Stimulated activated CD8-positive, alpha-beta memory T cell treated with anti-CD3 and anti-CD28 coated beads, Interleukin-12 subunit alpha, Interleukin-12 subunit beta, amount 100 ng/mL, for 24 hours (primary cell): ENCODE data around the gene PIK3CD.

Experiments
- DNase-seq: peaks from one replicate; pipeline ENCODE4 v3.0.0-alpha.2; 2020; ENCODE audit errors: extremely low read depth

The PIK3CD gene

DNA sequence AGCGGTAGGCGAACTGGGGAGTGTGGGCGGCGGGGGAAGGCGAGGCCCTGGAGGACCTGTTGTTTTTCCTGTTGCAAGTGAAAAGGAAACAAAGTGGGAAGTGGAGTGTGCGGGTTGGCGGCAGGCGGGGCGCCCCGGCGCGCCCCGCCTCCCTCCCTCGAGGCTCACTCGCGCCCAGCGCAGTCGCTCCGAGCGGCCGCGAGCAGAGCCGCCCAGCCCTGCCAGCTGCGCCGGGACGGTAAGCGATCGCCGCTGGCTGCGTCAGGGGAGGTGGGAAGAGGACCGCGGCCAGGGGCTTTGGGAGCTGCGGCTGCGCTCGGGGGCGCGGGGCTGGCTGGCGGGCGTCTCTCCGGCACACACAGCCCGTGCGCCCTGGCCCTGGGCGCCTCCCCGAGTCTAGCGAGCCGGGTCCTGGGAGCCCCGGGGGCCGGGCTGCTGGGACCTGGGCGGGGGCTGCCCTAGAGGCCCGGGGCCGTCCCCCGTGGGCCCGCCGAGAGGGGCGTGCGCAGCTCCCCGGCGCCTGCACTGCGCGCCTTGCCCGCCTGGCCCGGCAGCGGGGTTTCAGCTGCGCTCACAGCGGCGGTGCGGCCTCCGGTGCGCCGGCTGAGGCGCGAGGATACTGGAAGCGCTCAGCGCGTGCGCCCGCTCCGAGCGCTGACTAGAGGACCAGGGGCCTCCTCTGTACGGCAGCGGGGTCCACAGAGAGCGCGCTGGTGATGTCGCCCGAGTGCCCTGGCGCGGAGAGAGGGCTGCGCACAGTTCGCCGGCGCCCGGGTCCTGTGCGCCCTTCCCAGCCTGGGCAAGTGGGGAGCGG, at the start of gene PIK3CD:
PIK3CD (plus strand) TSS at position 167 of the 814 bp plus-strand sequence. CDS start 58,725 bp downstream, outside the sequence.
- DNase-seq: no peak

DNA sequence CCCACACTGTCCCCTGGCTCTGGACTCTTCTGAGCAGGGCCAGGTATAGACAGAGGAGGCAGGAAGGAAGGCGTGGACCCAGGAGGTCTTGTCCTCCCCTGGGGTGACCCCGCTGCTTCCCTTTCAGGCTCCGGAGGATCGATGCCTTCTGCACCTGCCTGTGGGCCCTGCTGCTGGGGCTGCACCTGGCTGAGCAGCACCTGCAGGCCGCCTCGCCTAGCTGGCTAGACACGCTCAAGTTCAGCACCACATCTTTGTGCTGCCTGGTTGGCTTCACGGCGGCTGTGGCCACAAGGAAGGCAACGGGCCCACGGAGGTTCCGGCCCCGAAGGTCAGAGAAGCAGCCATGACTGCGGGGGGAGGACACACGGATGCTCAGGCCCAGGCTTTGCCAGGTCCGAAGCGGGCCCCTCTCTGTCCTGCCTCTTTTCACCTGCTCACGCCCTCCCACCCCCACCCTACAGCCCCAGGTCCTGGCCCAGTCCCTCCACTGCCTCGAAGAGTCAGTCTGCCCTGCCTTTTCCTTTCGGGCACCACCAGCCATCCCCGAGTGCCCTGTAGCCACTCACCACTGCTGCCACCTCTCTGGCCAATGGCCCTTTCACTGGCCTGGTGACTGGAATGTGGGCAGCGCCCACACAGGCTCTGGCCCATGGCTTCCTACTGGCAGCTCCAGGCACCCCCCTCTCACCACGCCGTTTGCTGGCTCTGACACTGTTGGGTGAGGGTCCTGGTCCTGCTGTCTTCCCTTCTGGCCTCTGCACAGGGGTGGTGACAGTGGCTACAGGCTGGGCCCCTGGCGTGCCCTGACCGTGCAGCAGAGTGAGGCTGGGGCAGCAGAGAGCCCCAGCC, 49.4 kb upstream of the PIK3CD start:
- DNase-seq: no peak

DNA sequence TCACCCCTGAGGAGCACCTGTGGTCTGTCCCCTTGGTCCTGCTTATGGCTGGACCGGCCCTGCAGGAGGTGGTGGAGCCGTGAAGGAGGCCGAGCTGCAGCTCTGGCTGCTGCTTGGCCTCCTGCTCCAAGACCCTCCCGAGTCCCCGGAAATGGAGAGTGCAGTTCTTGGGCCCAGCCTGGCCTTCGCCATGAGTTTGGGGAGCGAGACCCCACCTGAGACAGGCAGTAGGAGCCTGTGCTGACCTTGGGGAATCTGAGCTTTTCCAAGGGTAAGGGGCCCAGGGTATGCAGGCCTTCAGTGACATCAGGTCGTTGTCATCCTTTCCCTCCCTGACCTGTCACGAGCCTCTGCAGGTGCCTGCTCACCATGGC, 48.8 kb upstream of the PIK3CD start:
- no peak for DNase-seq

DNA sequence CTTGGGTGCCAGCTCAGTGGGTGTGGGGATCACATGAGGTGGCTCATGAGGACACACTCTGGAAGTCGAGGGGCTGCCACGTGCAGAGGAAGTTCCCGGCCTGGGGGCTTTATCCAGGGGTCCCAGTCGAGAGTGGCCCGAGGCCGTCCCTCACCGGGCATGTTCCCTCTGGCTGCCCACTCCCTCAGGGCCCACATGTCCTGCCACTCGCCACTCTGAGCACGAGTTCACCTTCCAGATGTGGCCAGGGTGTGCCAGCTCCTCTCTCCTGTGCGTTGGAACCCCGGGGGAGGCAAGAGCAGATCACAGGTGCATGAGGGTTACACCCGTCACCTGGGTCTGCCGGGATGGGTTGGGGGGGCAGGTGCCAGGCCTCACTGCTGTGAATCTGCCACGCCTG, 48.2 kb upstream of the PIK3CD start:
- DNase-seq: no peak

DNA sequence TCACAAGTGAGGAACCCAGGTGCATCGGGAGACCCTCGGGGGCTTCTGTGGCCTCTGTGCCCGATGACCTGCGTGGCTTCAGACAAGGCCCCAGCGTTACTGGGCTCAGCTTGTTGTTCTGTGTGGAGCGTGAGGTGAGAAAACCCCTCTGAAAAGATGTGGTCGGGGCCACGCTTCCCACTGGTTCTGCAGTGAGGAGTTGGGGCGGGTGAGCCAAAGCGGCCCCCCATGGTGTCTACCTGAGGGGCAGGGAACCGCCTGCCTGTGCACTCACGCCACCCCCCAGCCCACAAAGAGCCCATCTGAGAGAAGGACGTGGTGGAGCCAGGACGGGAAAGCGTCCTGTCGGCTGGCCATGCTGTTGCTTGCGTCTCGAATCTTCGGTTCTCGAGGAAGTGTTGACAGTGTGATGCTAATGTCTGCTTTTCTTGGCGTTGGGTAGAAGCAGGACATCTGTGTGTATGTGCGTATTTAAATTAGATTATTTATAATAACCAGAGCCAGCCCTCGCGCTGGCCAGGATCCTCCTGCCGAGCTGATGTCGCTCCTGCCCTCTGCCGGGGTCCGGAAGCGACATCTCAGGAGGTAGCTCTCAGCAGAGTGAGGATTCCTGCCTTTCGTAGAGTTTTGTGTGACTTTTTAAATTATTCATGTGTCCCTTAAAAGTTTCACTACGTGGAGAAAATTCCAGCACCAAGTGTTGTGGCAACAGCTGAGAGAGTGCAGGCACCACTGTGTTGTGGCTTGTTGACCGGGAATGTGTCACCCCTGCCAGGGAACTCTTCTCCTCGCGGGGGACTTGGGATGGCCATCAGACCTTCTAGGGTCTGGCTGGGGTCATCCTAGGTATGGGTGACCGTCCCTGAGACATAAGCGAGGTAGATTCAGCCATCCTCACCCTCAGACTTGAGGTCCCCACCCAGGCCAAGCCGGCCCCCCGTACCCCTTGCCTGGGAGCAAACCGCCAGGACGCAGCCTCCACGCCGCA, 47.5 kb upstream of the PIK3CD start:
- DNase-seq: no peak

DNA sequence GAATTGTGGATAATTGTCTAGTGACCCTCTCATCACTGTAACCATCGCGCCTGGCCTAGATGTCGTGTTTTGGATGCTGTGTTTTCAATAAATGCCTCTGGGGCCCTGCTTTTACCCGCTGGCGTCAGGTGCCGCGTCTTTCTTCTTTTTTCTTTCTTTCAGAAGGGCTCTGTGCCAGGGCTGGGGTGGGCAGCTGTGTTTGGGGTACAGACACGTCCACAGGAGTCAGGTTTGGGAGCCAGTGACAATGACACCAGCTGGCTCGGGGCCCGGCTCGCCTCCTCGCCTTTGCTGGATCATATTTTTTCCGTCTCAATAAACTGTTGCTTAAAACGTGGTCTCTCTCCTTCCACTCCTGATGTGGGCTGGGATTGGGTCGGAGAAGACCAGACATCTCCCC, 46.7 kb upstream of the PIK3CD start:
- DNase-seq: no peak

DNA sequence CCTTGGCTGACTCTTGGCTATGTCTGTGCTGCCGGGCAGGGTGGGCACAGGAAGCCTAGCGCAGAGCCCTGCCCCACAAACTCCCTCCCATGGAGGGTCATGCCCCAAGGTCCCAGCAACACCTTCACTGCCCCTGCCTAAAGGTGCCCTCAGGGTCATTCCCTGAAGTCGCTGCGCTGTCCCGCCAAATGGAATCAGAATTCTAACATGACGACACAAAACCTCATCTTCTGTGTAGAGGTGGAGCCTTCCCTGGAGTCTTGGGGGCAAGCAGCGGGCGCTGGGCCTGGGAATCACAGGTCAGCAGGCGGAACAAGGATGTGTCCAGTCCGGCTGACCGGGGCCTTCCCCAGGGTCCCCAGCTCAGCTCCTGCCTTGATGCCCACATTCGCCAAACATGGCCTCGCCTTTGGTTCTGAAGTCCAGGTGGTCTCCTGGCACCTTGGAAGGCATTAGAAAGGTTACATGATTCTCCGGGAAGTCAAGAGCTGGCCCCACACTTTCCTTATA, 45.5 kb upstream of the PIK3CD start:
- DNase-seq: no peak

DNA sequence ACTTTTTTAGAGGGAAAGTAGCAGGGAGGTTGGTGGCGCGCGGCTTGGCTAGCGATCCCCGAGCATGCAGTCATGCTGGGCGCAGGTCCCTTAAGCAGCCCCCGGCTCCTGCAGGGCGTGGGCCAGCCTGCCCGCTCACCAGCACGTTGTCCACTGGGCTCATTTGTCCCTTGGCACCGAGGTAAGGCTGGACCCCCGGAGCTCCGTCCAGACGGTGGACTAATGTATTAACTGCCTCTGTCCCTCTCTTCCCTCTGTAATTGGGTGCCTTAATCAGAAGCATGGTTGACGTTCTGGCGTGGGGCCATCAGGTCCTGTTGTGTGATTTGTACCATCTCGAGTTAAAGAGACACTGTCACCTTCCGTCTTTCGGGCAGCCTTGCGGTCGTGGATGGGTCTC, 45.1 kb upstream of the PIK3CD start:
- no peak for DNase-seq

DNA sequence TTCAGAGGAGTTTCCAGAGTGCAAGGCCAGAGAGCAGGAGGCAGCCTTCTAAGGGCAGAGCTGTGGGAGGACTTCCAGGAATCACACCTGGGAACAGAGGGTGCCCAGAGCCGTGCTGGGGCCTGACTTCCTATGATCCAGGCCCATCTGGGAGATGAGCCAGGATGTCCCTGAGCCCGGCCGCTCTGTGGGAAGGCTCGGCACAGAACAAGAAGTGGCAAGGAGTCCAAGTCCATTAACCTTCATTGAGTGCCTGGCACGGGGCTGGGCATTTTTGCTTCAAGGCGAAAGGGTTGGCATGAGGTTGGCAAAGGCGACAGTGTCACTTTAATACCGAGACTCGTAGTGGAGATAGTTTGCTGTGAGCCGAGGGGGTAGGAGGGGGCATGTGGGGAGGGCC, 44.6 kb upstream of the PIK3CD start:
- no peak for DNase-seq

DNA sequence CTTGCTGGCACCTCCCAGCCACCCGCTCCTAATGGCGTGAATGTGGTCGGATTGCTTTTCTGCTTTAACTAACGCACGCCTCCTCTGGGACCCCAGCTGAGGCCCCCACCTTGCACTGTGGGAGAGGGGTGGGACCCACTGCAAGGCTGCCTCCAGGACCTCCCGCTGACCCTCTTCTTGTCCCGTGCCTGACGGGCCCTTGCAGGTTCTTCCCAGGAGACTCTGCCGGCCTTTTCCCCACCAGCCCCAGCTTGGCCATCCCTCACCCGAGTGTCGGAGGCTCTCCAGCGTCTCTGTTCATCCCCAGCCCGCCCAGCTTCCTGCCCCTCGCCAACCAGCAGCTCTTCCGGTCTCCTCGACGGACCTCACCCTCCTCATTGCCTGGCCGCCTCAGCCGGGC, 44.2 kb upstream of the PIK3CD start:
- DNase-seq: no peak

DNA sequence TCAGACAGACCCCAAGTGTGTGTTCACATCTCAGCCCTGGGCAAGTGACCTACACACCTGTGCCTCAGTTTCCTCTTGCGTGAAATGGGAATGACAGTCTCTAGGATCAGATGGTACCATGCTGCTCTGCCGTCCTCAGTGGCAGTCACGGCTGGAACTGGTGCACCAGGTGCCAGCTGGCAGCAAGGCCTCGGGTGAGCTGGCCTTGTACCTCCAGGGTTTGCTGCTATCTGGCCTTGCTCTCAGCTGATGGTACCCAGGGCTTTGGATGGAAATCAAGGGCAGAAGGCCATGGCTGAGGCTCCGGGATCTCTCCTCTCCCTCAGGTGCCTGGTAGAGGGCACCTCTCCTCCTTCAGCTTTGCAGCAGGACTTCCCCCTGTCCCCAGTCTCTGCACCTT, 41.5 kb upstream of the PIK3CD start:
- DNase-seq: no peak

DNA sequence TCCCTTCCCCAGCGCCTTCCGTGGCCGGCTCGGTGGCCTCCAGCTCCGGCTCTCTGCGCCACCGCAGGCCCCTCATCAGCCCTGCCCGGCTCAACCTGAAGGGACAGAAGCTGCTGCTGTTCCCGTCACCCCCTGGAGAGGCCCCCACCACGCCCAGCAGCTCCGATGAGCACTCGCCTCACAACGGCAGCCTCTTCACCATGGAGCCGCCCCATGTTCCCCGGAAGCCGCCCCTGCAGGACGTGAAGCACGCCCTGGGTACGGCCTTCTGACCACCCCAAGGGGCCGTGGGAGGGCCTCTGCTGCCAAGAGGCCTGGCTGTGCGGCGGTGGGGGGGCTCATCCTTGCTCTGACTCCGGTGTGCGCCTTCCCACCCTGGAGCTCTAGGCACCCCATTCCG, 41.0 kb upstream of the PIK3CD start:
- DNase-seq: no peak

DNA sequence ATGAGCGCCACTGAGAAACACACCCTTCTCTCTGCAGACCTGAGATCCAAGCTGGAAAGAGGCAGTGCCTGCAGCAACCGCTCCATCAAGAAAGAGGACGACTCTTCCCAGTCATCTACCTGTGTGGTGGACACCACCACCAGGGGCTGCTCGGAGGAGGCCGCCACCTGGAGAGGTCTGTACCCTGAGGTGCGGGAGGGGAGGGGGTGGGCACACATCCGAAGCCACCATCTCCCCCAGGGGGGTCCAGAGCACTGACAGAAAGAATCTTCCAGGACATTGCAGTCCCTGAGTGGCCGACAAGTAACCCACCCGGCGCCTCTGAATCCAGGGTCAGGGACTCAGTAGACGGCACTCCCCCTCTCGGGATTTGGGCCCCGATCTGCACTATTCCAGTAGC, 39.8 kb upstream of the PIK3CD start:
- no peak for DNase-seq

DNA sequence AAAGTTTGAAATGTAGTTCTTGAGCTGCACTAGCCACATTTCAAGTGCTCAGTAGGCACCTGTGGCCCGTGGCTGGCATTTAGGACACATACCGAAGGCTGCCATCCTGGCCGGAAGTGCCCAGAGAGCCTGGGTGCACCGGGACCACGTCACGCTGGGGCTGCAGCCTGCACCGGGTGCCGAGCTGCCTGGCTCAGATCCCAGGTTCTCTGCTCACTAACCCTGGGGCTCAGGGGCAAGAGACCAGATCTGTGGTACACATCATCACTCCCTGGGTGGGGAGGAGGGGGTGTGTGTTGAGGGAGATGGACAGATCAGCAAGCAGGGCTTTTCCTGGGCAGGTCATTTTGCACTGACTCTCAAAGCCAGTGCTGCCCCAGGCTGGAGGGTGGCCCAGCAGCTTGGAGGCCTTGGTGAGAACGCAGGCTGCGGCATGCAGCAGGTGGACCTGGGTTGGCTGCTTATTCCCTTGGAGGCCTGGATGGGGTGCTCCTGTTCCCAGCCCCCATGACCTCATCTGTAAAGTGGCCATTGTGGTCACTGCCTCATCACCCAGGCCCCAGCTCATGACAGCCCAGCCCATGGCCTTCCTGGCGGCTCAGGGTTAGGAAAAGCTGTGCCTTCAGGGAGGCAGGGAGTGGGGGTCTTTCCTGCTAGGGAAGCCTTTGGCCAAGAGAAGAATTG, 39.2 kb upstream of the PIK3CD start:
- no peak for DNase-seq

DNA sequence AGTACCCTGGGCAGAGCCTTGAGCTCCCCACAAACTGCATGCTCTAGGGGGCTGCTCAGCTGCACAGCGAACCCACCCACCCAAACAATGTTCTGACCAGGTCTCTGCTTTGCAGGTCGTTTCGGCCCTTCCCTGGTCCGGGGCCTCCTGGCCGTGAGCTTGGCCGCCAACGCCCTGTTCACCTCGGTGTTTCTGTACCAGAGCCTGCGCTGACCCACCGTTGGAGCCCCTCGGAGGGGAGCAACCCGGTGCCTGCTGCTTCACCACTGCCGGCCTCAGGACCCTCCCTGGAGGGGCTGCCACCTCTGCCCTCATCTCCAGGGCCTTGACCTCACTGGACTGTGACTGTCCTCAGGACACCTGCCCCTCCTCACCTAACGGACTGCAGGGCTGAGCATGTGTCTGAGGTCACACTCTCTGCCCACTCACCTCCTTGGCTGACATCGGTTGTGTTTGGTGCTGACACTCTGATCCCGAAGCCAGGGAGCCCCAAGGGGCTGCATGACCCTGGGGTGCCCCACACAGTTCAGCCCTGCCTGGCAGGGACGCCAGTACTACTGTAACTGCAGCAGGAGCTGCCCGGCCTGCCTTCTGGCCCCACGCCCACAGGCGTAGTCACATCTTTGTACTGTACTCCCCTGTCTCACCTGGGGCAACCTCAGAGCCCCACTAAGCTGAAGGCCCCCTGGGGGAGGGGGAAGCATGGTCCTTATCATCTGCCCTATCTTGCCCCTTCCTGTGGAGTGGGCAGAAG, 38.5 kb upstream of the PIK3CD start:
- no peak for DNase-seq

DNA sequence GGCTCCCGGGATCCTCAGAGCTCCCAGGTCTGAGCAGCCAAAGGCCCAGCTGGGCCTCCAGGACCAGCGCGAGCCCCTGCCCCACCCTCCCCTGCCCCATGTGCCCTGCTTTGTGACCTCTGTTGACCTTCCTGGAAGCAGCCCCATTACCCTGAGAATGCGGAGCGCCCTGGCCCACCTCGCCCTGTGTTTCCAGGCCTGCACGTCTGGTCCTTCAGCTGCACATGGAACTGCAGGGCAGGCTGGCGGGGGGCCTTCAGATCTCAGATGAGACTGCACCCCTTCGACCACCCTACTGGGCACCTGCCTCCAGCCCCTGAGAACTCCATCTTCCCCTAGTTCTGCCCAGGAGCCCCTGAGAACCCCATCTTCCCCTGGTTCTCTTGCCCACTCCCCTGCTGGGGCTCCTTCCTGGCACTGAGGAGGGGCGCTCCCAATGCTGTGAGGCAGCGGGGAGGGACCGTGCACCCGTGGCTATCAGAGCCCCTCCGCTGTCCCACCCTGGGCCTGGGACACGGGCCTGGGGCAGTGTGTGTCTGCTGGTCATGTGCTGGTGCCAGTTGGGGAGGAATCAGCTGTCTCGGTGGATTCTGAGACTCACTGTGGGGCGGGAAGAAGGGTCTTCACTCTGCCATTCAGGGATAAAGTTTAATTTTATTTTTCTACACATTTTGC, 37.8 kb upstream of the PIK3CD start:
- no peak for DNase-seq

DNA sequence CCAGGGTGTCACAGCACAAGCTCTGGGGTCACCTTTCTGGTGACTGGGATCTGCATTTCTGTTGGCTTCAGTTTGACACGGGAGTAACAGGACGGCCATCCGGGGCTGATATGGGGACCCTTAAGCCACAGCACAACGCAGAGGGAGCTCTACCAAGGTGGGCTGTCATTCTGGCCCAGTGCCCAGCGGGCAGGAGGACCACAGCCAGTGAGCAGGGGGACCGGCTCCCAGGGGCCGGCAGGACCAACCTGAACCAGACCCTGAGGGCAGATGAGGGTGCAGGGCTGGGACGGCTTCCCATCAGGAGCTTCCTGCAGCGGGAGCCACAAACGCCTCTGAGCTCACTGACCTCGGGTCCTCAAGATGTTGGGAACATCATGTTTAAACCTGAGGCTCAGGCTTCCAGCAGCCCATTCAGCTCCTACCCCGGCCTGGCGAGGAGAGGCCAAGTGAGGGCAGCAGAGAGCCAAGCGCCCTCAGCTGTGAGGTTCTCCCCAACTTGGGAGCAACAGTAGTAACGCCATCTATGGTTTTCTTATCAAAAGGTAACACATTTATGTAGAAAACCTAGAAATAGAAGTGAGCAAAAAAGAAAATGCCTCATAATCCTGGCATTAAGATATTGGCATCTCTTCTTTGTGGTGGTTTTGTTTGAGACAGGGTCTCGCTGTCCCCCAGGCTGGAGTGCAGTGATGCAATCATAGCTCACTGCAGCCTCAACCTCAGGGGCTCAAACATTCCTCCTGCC, 36.0 kb upstream of the PIK3CD start:
- DNase-seq: no peak

DNA sequence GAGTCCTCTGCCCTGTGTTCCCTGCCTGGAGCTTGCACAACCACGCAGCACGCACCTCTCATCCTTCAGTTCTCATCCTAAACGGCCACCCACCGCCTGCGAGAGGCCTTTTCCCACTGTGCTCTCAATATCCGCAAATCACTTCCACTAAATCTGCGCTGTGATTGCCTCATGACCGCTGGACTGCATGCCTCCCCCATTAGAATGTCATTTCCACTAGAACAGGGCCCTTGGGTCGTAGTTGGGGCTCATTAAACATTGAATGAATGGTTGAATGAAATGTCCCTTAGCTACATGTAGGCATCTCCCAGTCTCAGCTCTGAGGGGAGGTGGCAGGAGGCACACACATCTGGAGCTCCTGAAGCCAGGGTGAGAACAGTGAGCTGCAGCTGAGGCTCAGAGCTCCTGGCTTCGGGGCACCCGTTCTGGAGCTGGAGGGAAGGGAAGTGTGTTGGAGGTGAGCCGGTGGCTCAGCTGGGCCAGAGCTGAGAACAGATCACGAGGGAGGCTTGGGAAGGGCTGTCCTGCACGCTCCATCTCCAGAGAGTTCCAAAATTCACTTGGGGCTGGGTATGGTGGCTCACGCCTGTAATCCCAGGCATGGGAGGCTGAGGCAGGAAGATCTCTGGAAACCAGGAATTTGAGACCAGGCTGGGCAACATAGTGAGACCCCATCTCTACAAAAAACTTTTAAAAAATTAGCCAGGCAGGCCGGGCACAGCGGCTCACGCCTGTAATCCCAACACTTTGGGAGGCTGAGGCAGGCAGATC, 32.4 kb upstream of the PIK3CD start:
- DNase-seq: no peak
